PFSK-1 (cell line): ENCODE data around the gene CERS6.

Experiments
- FOXP2 ChIP-seq: optimal IDR thresholded peaks from 2 replicates; pipeline ENCODE3; 2011; ENCODE audit warnings: borderline replicate concordance, control low read depth, inconsistent platforms; ENCODE audit not compliant: insufficient read depth; ENCODE audit errors: extremely low read length, extremely low read depth
- POLR2AphosphoS5 ChIP-seq: IDR thresholded peaks from 2 replicates; pipeline ENCODE4 v1.6.1; 2012; ENCODE audit warnings: low read depth, mild to moderate bottlenecking, control low read depth, low read length, moderate library complexity
- REST ChIP-seq, 2 experiments: IDR thresholded peaks; 2 replicates each; pipeline versions ENCODE4 v1.6.1 to v1.8.0; 2011 to 2012; ENCODE audit warnings: low read depth in 2 of 2, low read length in 2 of 2, control low read depth in 1 of 2, inconsistent platforms in 1 of 2, mild to moderate bottlenecking in 1 of 2, moderate library complexity in 1 of 2; ENCODE audit not compliant: insufficient read depth in 1 of 2
- SIN3A ChIP-seq: IDR thresholded peaks from 2 replicates; pipeline ENCODE4 v1.6.1; 2012; ENCODE audit warnings: mild to moderate bottlenecking, low read length, moderate library complexity, borderline replicate concordance; ENCODE audit not compliant: insufficient read depth
- TAF1 ChIP-seq: IDR thresholded peaks from 2 replicates; pipeline ENCODE4 v1.6.1; 2012; ENCODE audit warnings: low read length, control low read depth, borderline replicate concordance; ENCODE audit not compliant: insufficient read depth

CERS6 gene

GRCh38 chr2:168740360-168740759 lies 284.3 kb downstream of the CERS6 start:
- TF ChIP-seq TAF1 (no peak), POLR2AphosphoS5 (no peak), SIN3A (no peak), REST (IDR thresholded peaks at IDR 0.05; ENCODE audit: insufficient read depth in 1 of 2, low read depth in 2 of 2, low read length in 2 of 2) (no peak), FOXP2 (no peak)

GRCh38 chr2:168740788-168741187 lies 284.7 kb downstream of the CERS6 start:
- no peak for TF ChIP-seq SIN3A
- no peak for TF ChIP-seq POLR2AphosphoS5
- TF ChIP-seq TAF1, result no peak
- TF ChIP-seq REST (IDR thresholded peaks at IDR 0.05; ENCODE audit: insufficient read depth in 1 of 2, low read depth in 2 of 2, low read length in 2 of 2), result no peak
- no peak for TF ChIP-seq FOXP2

GRCh38 chr2:168742258-168742932 lies 286.3 kb downstream of the CERS6 start:
- TF ChIP-seq TAF1 (no peak), POLR2AphosphoS5 (no peak), FOXP2 (no peak), SIN3A (no peak), REST (IDR thresholded peaks at IDR 0.05; ENCODE audit: insufficient read depth in 1 of 2, low read depth in 2 of 2, low read length in 2 of 2) (no peak)

- no peak for TF ChIP-seq POLR2AphosphoS5
- TF ChIP-seq FOXP2, result no peak
- no peak for TF ChIP-seq SIN3A
- no peak for TF ChIP-seq TAF1
- TF ChIP-seq REST (IDR thresholded peaks at IDR 0.05; ENCODE audit: insufficient read depth in 1 of 2, low read depth in 2 of 2, low read length in 2 of 2), result no peak
Measured at GRCh38 chr2:168744844-168745243, 288.8 kb downstream of the CERS6 start.

GRCh38 chr2:168748461-168748860 lies 292.4 kb downstream of the CERS6 start:
- TF ChIP-seq REST (IDR thresholded peaks at IDR 0.05; ENCODE audit: insufficient read depth in 1 of 2, low read depth in 2 of 2, low read length in 2 of 2), result no peak
- no peak for TF ChIP-seq FOXP2
- TF ChIP-seq SIN3A, result no peak
- TF ChIP-seq POLR2AphosphoS5, result no peak
- no peak for TF ChIP-seq TAF1
